Measurements from ENCODE around the gene PEX1.
A peak's percentile ranks its signal among the peaks of the same experiment; 100 is the strongest.

Gene PEX1

GRCh38 chr7:92527300-92528187 is 776 bp downstream of the PEX1 start:
- Mint-ChIP-seq H3K9me3 (no peaks in the 10 kb centered on the region), H3K36me3 (ENCODE audit: low read depth) (peaks cover 41% of the 10 kb centered on the region), H3K27ac (peak overlapping the region; percentile 97), H3K4me1 (ENCODE audit: low read depth) (peaks cover 35% of the 10 kb centered on the region), H3K4me3 (peak overlapping the region; percentile 95), H3K27me3 (no peaks in the 10 kb centered on the region)
- DNase-seq: peak; percentile 72

DNA sequence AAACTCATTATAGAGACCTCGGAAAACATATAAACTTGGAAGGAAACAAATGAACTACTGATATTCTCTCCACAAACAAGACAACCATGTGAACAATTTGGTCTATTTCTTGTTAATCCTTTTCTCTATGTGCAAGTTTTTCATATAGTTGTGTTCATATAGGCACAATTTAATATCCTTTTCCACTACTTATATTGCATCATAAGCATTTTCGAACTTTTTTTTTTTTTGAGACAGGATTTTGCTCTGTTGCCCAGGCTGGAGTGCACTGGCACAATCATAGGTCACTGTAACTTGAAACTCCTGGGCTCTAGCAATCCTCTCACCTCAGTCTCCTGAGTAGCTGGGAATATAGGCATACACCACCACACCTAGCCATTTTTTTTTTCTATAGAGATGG is 5.2 kb downstream of the PEX1 start:
- DNase-seq: no peak
- Mint-ChIP-seq H3K4me3 (no peak overlapping the region), H3K36me3 (ENCODE audit: low read depth) (peaks cover 23% of the 10 kb centered on the region), H3K4me1 (ENCODE audit: low read depth) (peaks cover 18% of the 10 kb centered on the region), H3K9me3 (no peaks in the 10 kb centered on the region), H3K27ac (no peak overlapping the region), H3K27me3 (no peaks in the 10 kb centered on the region)

GRCh38 chr7:92520024-92520423 is 8.3 kb downstream of the PEX1 start:
- DNase-seq: no peak
- Mint-ChIP-seq H3K4me3 (no peak overlapping the region), H3K4me1 (ENCODE audit: low read depth) (peaks cover 9% of the 10 kb centered on the region), H3K9me3 (no peaks in the 10 kb centered on the region), H3K27me3 (no peaks in the 10 kb centered on the region), H3K27ac (peak overlapping the region; percentile 64), H3K36me3 (ENCODE audit: low read depth) (peaks cover 44% of the 10 kb centered on the region)

GRCh38 chr7:92517631-92518030 is 10.7 kb downstream of the PEX1 start:
- Mint-ChIP-seq H3K27ac (peak overlapping the region; percentile 81), H3K9me3 (no peaks in the 10 kb centered on the region), H3K4me1 (ENCODE audit: low read depth) (peaks cover 9% of the 10 kb centered on the region), H3K4me3 (no peak overlapping the region), H3K27me3 (no peaks in the 10 kb centered on the region), H3K36me3 (ENCODE audit: low read depth) (peaks cover 62% of the 10 kb centered on the region)
- DNase-seq: no peak

- DNase-seq: no peak
- Mint-ChIP-seq H3K36me3 (ENCODE audit: low read depth) (peaks cover 65% of the 10 kb centered on the region), H3K4me1 (ENCODE audit: low read depth) (peaks cover 9% of the 10 kb centered on the region), H3K4me3 (no peak overlapping the region), H3K9me3 (no peaks in the 10 kb centered on the region), H3K27ac (no peak overlapping the region), H3K27me3 (no peaks in the 10 kb centered on the region)
Measured at GRCh38 chr7:92513167-92513902, 15.0 kb downstream of the PEX1 start.

GRCh38 chr7:92508946-92509345 is 19.4 kb downstream of the PEX1 start:
- no peak overlapping the region for H3K4me3 Mint-ChIP-seq
- H3K27me3 Mint-ChIP-seq: no peaks in the 10 kb centered on the region
- no peak overlapping the region for H3K27ac Mint-ChIP-seq
- peaks cover 53% of the 10 kb centered on the region for H3K36me3 Mint-ChIP-seq (ENCODE audit: low read depth)
- no peaks in the 10 kb centered on the region for H3K4me1 Mint-ChIP-seq (ENCODE audit: low read depth)
- DNase-seq: no peak
- no peaks in the 10 kb centered on the region for H3K9me3 Mint-ChIP-seq

GRCh38 chr7:92506363-92506762 is 22.0 kb downstream of the PEX1 start:
- DNase-seq: no peak
- no peaks in the 10 kb centered on the region for H3K27me3 Mint-ChIP-seq

GRCh38 chr7:92504563-92504962 is 23.8 kb downstream of the PEX1 start:
- Mint-ChIP-seq H3K4me3 (no peak overlapping the region), H3K27me3 (no peaks in the 10 kb centered on the region), H3K9me3 (no peaks in the 10 kb centered on the region), H3K27ac (no peak overlapping the region), H3K36me3 (ENCODE audit: low read depth) (peaks cover 67% of the 10 kb centered on the region), H3K4me1 (ENCODE audit: low read depth) (no peaks in the 10 kb centered on the region)
- DNase-seq: no peak

More at GRCh38 chr7:92506363-92506762, 22.0 kb downstream of the PEX1 start:
- Mint-ChIP-seq H3K9me3 (no peaks in the 10 kb centered on the region), H3K4me1 (ENCODE audit: low read depth) (no peaks in the 10 kb centered on the region), H3K27ac (no peak overlapping the region), H3K4me3 (no peak overlapping the region), H3K36me3 (ENCODE audit: low read depth) (peaks cover 57% of the 10 kb centered on the region)

GRCh38 chr7:92503767-92504166 is 24.6 kb downstream of the PEX1 start:
- no peak for DNase-seq
- Mint-ChIP-seq H3K27me3 (no peaks in the 10 kb centered on the region), H3K4me3 (no peak overlapping the region), H3K36me3 (ENCODE audit: low read depth) (peaks cover 68% of the 10 kb centered on the region), H3K9me3 (no peaks in the 10 kb centered on the region), H3K4me1 (ENCODE audit: low read depth) (peaks cover under 1% of the 10 kb centered on the region), H3K27ac (no peak overlapping the region)

GRCh38 chr7:92498557-92498956 is 29.8 kb downstream of the PEX1 start:
- peaks cover 68% of the 10 kb centered on the region for H3K36me3 Mint-ChIP-seq (ENCODE audit: low read depth)
- H3K4me3 Mint-ChIP-seq: no peak overlapping the region
- peaks cover 3% of the 10 kb centered on the region for H3K4me1 Mint-ChIP-seq (ENCODE audit: low read depth)
- no peaks in the 10 kb centered on the region for H3K9me3 Mint-ChIP-seq
- H3K27me3 Mint-ChIP-seq: no peaks in the 10 kb centered on the region
- no peak for DNase-seq
- peak overlapping the region; percentile 42 for H3K27ac Mint-ChIP-seq

DNA sequence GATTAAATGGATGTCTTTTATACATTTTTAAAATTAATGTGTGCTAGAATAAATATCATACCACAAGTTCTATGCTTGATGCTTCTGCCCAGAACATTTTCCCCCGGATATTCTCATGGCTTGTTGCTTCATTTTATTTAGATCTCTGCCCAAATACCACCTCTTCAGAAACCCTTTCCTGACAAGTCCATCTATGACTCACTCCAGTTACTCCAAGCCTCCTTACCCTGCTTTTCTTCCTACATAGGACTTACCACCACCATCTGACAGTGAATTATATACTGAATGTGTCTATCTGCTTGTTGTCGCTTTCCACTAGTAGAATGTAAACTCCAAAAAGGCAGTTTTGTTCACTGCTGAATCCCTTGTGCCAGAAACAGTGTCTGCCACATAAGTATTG is 31.4 kb downstream of the PEX1 start:
- no peaks in the 10 kb centered on the region for H3K9me3 Mint-ChIP-seq
- H3K36me3 Mint-ChIP-seq (ENCODE audit: low read depth): peaks cover 72% of the 10 kb centered on the region
- H3K27me3 Mint-ChIP-seq: no peaks in the 10 kb centered on the region
- DNase-seq: no peak
- H3K4me3 Mint-ChIP-seq: no peak overlapping the region
- H3K4me1 Mint-ChIP-seq (ENCODE audit: low read depth): peaks cover 3% of the 10 kb centered on the region
- H3K27ac Mint-ChIP-seq: no peak overlapping the region

- DNase-seq: no peak
- peaks cover 67% of the 10 kb centered on the region for H3K36me3 Mint-ChIP-seq (ENCODE audit: low read depth)
- no peak overlapping the region for H3K27ac Mint-ChIP-seq
Measured at GRCh38 chr7:92489634-92490033, 38.7 kb downstream of the PEX1 start.

GRCh38 chr7:92487804-92488203 is 40.5 kb downstream of the PEX1 start:
- Mint-ChIP-seq H3K9me3 (no peaks in the 10 kb centered on the region), H3K27me3 (no peaks in the 10 kb centered on the region)

More at GRCh38 chr7:92489634-92490033, 38.7 kb downstream of the PEX1 start:
- no peak overlapping the region for H3K4me3 Mint-ChIP-seq
- no peaks in the 10 kb centered on the region for H3K9me3 Mint-ChIP-seq
- no peaks in the 10 kb centered on the region for H3K4me1 Mint-ChIP-seq (ENCODE audit: low read depth)
- H3K27me3 Mint-ChIP-seq: no peaks in the 10 kb centered on the region

DNA sequence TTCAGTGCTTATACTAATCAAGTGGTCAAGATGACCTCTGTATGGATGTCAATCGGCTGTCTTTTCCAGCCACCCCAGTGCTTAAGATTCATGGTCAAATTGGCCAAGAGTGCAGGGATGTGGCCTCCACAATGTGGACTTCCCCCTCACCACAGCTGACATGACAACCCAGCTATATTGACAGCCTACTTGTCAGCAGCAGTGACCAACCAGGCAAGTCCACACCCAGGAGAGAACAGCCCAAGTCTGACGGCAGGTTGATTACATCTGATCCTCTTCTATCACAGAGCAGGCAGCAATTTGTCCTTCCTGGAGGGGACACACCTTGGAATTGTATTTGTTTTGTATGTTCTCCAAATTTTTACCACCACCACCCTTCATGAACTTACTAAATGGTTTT is 42.3 kb downstream of the PEX1 start:
- no peaks in the 10 kb centered on the region for H3K9me3 Mint-ChIP-seq
- H3K4me3 Mint-ChIP-seq: no peak overlapping the region
- DNase-seq: no peak
- peaks cover 34% of the 10 kb centered on the region for H3K36me3 Mint-ChIP-seq (ENCODE audit: low read depth)
- H3K27me3 Mint-ChIP-seq: no peaks in the 10 kb centered on the region
- H3K4me1 Mint-ChIP-seq (ENCODE audit: low read depth): no peaks in the 10 kb centered on the region
- H3K27ac Mint-ChIP-seq: peak overlapping the region; percentile 42

More at GRCh38 chr7:92487804-92488203, 40.5 kb downstream of the PEX1 start:
- no peak overlapping the region for H3K4me3 Mint-ChIP-seq
- no peak overlapping the region for H3K27ac Mint-ChIP-seq
- no peaks in the 10 kb centered on the region for H3K4me1 Mint-ChIP-seq (ENCODE audit: low read depth)
- DNase-seq: no peak
- peaks cover 53% of the 10 kb centered on the region for H3K36me3 Mint-ChIP-seq (ENCODE audit: low read depth)
